BJ (cell line): ENCODE measurements around the gene EHBP1. TPM values are rescaled to one million over a fixed set of nuclear protein-coding genes. Genes with fewer than 3 reads are reported as not detected.

Experiments
- CTCF ChIA-PET: fragments of 350-600 bp; formaldehyde crosslinking; extraction: SDS; loops from one replicate; lab custom pipeline; 2021; ENCODE audit warnings: antibody characterized with exemption, inconsistent platforms; lab: Yijun Ruan, JAX
- POLR2A ChIA-PET: fragments of 300-600 bp; sonication (Branson Sonifier 250); formaldehyde crosslinking; extraction: SDS; loops from one replicate; lab custom pipeline; 2021; ENCODE audit warnings: antibody characterized with exemption; lab: Charles Lee
- DNase-seq: peaks from one replicate; pipeline ENCODE4 v3.0.0-alpha.2; 2011; ENCODE audit warnings: low read depth
- H3K27me3 ChIP-seq: 2 replicates; pipeline ENCODE4 v1.6.0; 2011; ENCODE audit warnings: low read length; ENCODE audit not compliant: control insufficient read depth, insufficient read depth
- H3K36me3 ChIP-seq: 2 replicates; pipeline ENCODE4 v1.5.1; 2011; ENCODE audit warnings: low read length; ENCODE audit not compliant: control insufficient read depth, insufficient read depth
- H3K4me3 ChIP-seq: 2 replicates; pipeline ENCODE4 v1.5.1; 2011; ENCODE audit warnings: low read depth, mild to moderate bottlenecking, control low read depth, low read length
- polyA plus RNA-seq: library from polyadenylated mRNA; depleted of rRNA; stranded (reverse); fragments of >200 nt; gene quantifications from 2 replicates; pipeline ENCODE4 v1.2.3, GENCODE V29; 2011
- TF ChIP-seq, protein P1 (sequence below): IDR thresholded peaks from 2 replicates; pipeline ENCODE4 v1.5.1; 2011; ENCODE audit warnings: low read depth, mild to moderate bottlenecking, control low read depth, inconsistent platforms, low read length, moderate library complexity; ENCODE audit not compliant: insufficient read depth

EHBP1 gene
- polyA plus RNA-seq, 1 experiment, result 43.8 TPM

DNA sequence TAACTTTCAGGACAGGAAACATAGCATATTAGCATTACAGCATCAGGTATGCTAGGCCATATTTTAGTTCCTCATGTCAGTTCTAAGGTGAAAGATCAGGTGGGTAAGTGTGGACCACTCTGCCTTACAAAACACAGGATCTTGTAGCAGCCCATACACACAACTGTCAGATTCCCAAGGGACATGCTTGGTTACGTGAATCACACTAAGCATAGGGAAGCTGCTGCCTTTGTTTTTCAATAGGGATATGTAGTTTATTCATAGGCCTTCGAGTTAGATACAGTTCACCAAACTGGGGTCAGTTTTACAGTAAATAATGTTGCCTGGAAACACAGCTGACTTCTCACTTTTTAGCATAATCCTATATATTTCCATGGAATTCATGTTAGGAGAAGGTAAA, 229.0 kb downstream of the EHBP1 start:
- H3K4me3 ChIP-seq, result no peak overlapping the region
- no peaks in the 10 kb centered on the region for H3K36me3 ChIP-seq
- CTCF ChIA-PET, result no interaction called here
- DNase-seq, result no peak
- H3K27me3 ChIP-seq, result no peaks in the 10 kb centered on the region
- TF ChIP-seq, protein P1, sequence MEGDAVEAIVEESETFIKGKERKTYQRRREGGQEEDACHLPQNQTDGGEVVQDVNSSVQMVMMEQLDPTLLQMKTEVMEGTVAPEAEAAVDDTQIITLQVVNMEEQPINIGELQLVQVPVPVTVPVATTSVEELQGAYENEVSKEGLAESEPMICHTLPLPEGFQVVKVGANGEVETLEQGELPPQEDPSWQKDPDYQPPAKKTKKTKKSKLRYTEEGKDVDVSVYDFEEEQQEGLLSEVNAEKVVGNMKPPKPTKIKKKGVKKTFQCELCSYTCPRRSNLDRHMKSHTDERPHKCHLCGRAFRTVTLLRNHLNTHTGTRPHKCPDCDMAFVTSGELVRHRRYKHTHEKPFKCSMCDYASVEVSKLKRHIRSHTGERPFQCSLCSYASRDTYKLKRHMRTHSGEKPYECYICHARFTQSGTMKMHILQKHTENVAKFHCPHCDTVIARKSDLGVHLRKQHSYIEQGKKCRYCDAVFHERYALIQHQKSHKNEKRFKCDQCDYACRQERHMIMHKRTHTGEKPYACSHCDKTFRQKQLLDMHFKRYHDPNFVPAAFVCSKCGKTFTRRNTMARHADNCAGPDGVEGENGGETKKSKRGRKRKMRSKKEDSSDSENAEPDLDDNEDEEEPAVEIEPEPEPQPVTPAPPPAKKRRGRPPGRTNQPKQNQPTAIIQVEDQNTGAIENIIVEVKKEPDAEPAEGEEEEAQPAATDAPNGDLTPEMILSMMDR, result no peak
- POLR2A ChIA-PET, result no interaction called here

DNA sequence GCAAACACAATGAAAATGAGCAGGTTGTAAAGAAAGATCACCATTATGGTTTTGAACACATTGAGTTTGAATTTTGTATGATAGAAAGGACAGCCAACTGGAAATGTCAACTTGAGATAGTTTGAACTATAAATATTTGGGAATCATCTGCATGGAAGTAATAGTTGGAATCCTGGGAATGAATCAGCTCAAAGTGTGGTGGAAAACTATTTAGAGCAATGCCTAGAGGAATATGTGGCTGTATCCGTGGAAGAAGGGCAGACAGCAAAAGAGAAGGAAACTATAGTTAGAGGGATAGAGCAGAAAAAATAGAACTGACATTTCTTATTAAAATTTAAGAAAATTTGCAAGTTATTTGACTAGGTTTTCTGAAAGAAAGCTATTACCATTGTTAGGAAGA, 232.6 kb downstream of the EHBP1 start:
- H3K36me3 ChIP-seq, result no peaks in the 10 kb centered on the region
- TF ChIP-seq, protein P1, result no peak
- H3K27me3 ChIP-seq, result no peaks in the 10 kb centered on the region
- POLR2A ChIA-PET, result no interaction called here
- CTCF ChIA-PET, result interaction anchor here (1.0 kb wide), 1 partner anchor 28 kb away, joined by 3 read pairs; no protein-coding TSS in a partner anchor
- H3K4me3 ChIP-seq, result no peak overlapping the region
- peak; percentile 15 for DNase-seq

DNA sequence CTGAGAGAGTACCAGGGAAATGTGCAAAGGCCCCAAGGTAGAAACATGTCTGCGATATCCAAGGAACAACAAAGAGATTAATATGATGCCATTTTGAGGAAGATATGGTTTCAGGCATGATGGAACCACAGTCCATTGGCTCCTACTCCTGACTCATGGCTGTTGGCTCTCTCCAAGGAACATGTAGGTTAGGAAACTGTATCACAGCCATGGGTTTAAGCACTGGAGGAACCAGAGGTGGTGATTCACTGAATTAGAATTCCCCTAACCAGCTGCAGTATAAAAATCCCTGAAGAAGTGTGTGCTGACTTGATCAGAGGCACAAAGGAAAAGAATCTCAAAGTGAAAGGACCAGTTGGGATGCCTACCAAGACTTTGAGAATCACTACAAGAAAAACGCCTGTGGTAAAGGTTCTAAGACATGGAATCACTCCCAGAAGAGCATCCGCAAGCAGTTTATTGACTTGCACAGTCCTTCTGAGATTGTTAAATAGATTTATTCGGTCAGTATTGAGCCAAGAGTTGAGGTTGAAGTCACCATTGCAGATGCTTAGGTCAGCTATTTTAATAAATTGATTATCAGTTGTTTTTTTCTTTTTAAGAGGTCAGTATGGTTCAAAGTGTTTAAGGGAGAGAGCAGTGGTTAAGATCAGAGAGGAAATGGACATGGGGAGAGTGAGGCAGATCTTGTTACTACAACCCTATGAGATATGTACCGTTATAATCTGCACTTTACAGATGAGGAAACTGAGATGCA, 234.4 kb downstream of the EHBP1 start:
- no peaks in the 10 kb centered on the region for H3K27me3 ChIP-seq
- H3K4me3 ChIP-seq, result no peak overlapping the region
- TF ChIP-seq, protein P1, result no peak
- POLR2A ChIA-PET, result no interaction called here
- H3K36me3 ChIP-seq, result no peaks in the 10 kb centered on the region; the same call in 1 of the 2 replicates
- DNase-seq, result peak; percentile 49
- CTCF ChIA-PET, result no interaction called here

DNA sequence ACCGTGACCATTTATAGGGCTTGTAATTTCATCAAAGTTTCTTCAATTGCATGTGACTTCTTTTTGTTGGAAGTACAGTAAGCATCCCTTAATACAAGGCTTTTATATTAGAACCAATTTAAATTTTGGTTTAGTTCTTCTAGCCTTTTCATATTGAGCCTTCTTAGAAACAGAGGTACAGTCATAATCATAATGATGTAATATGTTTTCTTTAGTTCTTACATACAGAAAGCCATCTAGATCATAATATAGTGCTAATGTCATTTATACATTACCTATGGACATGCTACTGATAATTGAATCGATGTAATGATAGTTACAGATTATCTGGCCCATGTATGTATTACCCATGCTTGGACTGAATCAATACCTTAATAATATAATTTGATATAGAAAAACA, 235.2 kb downstream of the EHBP1 start:
- TF ChIP-seq, protein P1, result no peak
- Histone ChIP-seq H3K36me3 (no peaks in the 10 kb centered on the region; the same call in 1 of the 2 replicates), H3K27me3 (no peaks in the 10 kb centered on the region), H3K4me3 (no peak overlapping the region)
- DNase-seq, result no peak
- ChIA-PET CTCF (no interaction called here), POLR2A (no interaction called here)

DNA sequence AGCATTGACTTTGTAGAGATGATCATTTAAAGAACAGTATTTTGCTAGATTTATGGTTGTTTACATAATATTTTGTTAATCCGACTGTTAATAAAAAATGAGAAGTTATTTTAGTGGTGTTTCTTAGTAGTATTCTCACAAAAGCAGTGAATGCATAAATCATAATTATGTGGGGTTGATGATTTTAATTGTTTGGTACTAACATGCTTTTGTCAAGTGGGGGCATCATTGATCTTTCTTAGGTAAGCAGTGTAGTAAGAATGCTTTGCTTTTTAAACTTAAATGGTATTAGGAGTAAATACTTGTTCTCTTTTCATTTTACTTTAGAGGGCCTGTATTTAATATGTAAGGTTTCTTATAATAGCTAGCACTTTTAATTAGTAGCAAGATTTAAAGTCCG, 235.9 kb downstream of the EHBP1 start:
- no peak for DNase-seq
- POLR2A ChIA-PET, result no interaction called here
- TF ChIP-seq, protein P1, result no peak
- H3K4me3 ChIP-seq, result no peak overlapping the region
- no peaks in the 10 kb centered on the region for H3K27me3 ChIP-seq
- CTCF ChIA-PET, result no interaction called here
- no peaks in the 10 kb centered on the region; the same call in 1 of the 2 replicates for H3K36me3 ChIP-seq
